ENCODE data around the gene SYT15.
"Not testable (repeated sequence)": the region's sequence is repeated elsewhere in the genome, so short reads cannot be mapped to it uniquely, and the experiment has no call there.

Gene SYT15

DNA sequence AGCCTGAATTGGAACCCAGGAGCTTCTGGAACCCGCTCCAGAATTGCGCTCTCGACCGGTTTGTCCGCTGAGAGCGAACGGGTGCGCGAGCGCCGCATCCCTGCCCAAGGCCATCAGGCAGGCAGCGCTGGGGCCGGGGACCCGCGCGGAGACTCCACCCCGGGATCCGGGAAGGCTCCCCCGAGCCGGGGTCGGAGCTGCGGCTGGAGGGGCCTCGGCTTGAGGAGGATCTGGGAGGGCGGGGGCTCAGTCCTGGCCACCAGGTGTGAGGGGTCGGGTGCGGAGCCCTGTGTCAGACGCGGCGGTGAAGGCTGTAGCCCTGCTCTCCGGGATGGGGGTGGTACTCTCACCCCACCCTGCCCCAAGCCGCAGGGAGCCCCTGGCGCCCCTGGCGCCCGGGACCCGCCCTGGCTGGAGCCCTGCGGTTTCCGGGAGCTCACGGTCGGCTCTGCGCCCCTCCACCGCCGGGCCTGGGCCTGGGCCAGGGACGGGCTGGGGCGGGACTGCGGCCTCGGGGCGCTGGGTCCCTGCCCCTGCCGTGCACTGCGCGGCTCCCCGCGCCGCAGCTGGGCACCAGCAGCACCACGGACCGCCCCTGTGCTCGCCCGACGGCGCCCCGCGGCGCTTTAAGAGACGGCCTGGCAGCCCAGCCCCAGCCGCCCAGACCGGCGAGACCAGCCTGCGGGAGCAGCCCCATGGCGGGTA lies at the start of gene SYT15:
Gene SYT15, plus strand, starts transcription at position 655 of the 705 bp plus-strand sequence. Its CDS starts 41 bp downstream, at position 696.
- DNase-seq: not testable (repeated sequence)

DNA sequence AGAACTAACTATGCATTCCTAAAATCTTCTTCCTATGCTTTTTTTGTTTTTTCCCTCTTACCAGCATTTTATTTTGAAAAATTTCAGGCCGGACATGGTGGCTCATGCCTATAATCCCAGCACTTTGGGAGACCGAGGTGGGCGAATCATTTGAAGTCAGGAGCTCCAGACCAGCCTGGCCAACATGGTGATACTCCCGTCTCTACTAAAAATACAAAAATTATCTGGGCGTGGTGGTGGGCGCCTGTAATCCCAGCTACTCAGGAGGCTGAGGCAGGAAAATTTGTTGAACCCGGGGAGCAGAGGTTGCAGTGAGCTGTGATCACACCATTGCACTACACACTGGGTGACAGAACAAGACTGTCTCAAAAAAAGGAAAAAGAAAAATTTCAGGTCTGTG lies 49.2 kb upstream of the SYT15 start:
- DNase-seq: not testable (repeated sequence)

DNA sequence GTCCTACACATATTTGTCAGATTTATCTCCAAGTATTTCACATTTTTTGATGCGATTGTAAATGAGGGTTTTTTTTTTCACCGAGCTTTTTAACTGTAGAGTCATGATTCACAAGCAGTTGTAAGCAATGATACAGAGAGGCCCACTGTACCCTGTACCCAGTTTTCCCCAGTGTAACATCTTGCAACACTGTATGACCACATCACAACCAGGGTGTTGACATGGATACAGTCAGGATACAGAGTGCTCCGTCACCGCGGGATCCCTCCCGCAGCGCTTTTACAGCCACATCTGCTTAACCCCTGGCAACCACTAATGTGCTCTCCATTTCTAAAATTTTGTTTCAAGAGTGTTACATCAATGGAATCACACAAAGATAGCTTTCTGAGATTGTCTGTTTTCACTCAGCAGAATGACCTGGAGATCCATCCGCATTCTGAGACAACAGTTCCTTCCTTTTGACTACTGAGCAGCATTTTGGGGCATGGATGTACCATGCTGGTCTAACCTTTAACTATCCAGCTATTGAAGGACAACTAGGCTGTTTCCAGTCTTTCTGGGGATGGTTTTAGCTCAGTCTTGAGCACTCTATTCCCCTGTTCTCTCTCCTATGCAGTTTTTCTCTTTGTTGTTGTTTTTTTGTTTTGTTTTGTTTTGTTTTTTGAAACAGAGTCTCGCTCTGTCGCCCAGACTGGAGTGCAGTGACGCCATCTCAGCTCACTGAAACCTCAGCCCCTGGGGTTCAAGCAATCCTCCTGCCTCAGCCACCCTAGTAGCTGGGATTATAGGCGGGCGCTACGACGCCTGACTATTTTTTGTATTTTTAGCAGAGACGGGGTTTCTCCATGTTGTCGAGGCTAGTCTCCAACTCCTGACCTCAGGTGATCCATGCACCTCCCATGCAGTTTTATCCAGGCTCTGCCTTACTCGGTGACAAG lies 48.4 kb upstream of the SYT15 start:
- no peak for DNase-seq

DNA sequence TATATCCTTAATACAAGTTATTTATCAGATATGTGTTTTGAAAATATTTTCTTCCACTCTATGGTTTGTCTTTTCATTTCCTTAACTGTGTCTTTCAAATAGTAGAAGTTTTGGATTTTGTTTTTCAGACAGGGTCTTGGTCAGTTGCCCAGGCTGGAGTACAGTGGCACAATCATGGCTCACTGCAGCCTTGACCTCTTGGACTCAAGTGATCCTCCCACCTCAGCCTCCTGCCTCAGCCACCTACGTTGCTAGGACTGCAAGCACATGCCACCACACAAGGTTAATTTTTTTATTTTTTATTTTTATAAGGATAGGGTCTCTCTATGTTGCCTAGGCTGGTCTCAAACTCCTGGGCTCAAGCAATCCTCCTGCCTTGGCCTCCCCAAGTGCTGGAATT lies 46.7 kb upstream of the SYT15 start:
- DNase-seq: not testable (repeated sequence)

DNA sequence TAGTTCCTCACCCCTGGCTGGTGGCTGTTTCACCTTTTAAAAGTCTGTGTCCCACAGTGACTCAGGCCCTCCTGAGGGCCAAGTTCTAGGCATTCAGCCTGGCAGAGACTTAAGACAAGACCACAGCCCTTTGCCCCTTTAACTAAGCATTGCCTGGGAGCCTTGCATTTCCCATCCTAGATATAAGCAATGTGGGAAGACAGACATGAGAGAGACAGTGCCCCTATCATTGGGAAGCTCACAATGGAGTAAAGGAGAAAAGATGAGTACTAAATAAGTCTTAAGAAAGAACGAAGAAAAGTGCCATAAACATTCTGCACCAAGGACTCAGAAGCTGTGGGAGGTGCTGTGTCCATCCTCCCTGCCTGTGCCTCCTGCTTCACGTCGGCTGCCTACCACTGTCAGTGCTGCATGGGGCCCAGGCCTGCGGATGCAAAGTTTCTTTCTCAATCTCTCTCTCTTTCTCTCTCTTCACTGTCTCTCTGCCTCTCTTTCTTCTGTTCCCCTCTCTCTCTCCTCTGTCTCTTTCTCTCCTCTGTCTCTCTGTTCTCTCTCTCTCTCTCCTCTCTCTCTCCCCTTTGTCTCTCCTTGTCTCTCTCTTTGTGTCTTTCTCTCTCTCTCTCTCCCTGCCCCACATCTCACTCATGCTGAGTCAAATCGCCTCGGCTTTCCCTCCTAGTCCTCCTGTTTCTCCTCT lies 44.0 kb upstream of the SYT15 start:
- no peak for DNase-seq

DNA sequence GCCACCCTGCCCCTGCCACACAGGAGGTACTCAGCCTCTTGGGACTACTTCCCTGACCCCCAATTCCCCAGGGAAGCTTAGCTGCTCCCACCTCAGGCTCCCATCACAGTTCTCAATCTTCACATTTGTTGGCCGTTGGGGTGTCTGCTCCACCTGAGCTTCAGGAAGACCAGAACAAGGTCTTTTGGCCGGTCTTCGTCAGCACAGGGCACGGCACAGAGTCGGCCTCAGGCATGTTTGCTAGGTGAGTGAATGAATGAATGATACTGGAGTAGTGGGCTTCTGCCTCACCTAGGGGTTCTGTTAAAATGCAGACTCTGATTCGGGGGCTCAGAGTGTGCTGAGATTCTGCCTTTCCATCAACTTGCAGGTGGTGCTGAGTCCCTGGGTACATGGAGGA lies 42.8 kb upstream of the SYT15 start:
- DNase-seq: no peak

DNA sequence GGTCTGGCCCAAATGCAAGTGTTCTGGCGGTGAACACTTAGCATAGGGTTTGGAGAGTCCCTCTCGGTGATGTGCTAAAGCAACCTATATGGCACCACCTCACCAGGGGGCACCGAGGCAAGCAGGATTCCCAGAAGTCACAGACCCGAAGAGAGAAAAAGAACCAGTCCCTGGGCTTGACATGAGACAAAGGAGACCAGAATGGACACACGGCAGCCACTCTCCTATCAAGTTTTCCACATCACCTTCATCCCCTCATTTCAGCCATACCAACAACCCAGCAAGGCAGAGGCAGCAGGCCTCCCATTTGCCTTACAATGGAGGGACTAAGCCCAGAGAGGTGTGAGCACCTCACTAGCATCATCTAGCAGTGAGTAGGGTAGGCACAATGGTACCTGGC lies 42.1 kb upstream of the SYT15 start:
- no peak for DNase-seq

DNA sequence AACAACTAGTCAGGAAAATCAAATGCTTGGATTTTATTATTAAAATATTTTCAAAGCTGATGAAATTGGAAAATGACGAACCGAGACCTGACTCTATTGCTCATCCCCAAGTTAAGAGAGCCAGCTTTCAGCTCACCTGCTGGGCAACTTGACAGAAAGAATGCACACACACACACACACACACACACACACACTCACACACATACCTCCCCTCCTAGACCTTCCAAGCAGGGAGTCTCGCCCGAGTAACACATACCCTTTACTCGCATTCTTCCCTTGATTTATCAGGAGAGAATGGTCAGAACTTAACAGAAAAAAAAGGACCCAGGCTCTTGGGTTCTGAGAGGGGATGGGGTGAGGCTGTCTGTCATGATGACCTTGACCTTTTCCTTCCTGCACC lies 41.6 kb upstream of the SYT15 start:
- DNase-seq: no peak

DNA sequence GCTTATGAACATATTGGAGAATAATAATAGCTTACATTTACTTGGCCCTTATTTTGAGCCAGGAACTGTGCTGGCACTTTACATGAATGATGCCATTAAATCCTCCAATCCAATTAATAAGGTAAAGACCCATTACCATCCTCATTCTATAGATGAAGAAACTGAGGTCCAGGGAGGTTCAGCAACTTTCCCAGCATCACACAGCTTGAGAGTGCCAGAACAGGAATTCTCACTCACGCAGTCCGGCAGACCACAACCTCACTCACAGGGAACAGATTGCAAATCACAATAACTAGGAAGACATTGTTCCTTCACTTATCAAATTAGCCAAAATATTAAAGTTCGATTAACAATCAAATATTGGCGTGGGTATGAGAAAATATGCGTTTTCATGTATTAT lies 40.8 kb upstream of the SYT15 start:
- DNase-seq: no peak

DNA sequence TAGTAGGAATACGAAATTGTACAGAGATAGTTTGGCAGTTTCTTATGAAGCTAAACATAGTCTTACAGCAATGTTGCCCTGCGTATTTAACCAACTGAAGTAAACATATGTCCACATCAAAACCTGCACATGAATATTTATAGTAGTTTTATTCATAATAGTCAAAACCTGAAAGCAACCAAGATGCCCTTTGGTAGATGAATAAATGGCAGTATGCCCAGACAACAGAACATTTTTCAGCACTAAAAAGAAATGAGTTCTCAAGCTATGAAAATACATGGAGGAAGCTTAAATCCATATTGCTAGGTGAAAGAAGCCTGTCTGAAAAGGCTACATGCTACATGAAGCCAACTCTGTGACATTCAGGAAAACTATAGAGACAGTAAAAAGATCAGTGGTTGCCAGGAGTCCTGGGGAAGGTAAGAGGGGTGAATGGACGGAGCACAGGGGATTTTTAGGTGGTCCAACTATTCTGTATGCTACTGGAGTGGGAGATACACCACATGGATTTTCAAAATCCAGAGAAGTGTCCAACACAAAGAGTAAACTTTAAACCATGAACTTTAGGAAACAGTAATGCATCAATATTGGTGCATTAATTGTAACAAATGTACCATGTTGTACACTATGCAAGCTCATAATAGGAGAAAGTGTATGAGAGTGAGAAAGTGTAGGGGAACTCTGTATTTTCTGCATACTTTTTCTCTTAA lies 40.1 kb upstream of the SYT15 start:
- no peak for DNase-seq

DNA sequence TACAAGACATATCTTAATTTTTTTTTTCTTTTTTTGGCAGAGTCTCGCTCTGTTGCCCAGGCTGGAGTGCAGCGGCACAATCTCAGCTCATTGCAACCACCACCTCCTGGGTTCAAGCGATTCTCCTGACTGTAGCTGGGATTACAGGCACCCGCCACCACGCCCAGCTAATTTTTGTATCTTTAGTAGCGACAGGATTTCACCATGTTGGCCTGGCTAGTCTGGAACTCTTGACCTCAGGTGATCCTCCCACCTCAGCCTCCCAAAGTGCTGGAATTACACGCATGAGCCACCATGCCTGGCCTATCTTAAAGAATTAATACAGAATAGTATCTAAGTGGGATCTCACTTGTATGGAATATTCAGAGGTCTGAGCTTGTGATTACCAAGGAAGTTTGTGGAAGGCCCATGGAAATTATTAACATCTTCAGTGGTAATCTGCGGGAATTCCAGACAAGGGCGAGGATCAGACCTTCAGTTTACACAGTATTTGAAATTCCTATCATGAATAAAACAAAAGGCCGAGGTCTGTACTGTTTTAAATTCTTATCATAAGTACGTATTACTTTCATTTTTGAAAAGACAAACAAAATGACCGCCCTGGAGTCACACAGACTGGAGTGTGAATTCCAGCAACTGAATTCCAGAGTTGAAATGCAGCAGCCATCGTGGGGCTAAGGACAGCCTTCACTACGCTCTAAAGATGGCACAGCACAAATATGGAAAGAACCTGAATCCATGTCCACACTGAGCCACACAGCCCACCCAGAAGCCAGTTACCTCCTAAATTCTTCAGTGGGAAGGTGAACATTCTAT lies 39.1 kb upstream of the SYT15 start:
- DNase-seq: no peak

DNA sequence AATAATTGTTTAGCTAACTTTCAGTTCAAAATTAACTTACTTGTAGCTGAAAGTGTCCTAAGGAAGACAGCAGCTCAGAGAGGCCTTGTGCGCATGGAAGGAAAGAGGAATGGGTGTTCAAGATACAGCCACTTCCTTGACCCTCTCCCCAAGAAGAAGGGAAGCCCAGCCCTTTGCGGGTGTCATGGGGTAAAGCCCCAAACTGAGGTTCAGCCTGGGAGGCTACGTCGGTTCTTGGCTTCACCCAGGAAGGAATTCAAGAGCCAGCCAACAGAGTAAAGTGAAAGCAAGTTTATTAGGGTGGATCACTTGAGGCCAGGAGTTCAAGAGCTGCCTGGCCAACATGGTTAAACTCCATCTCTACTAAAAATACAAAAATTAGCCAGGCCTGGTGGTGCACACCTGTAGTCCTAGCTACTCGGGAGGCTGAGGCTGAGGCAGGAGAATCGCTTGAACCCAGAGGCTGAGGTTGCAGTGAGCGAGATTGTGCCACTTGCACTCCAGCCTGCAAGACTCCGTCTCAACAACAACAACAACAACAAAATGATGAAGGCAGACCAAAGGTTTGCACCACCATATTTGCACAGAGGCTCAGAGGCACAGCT lies 38.4 kb upstream of the SYT15 start:
- no peak for DNase-seq

DNA sequence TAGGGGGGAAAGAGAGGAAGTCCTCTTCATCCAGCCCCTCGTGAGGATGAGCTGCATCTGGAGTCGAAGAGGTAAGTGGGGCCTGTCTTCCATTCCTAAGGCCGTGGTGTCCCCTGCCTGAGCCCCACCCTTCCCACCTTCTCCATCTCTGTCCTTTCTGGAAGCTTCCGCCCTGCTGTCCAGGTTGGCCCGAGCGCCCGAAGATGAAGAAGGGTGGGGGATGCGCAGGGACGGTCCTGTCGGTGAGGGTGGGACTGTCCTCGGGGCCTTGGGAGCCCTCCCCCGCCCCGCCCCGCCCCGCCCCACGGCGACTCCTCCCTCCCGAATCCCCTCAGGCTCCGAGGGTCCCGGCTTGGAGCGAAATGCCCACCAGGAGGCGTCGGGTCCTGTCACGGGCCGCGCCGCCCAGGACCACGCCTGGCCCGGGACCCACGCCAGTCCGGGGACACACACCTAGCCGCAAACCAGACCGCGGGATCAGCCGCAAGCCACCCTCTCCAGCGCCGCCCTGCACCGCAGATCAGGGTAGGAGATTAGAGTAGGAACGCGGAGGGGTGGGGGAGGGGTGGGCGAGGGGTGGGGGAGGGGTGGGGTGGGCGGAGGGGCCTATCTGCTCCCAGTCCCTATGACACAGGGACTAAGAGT lies 37.8 kb upstream of the SYT15 start:
- no peak for DNase-seq

DNA sequence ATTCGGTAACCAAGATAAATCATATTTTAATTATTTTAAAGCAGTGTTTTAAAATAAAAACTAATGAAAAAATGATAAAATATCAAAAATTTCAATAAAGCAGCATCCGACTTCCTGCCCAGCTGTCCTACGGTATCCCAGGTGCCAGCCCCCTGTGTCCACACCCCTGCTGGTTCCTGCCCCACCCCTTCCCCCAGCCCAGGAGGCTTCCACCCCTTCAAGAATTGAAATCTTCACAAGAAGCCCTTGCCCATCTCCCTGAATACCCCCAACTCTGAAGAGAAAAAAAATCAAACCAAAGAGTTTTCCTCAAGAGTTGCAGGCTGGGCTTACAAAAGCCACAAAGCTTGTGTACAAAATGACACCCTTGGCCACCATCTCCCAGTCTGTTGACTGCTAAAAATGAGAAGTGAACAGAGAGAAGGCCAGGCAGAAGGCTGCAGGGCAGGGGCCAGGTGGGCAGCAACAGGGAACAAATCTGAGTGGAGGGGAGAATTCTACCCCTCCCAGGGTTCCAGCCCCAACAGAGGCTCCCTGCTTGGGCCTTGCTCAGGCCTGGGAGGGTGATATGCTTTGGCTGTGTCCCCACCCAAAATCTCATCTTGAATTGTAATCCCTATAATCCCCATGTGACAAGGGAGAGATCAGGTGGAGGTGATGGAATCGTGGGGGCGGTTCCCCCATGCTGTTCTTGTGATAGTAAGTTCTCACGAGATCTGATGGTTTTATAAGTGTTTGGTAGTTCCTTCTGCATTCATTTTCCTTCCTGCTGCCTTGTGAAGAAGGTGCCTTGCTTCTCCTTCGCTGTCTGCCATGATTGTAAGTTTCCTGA lies 37.0 kb upstream of the SYT15 start:
- DNase-seq: no peak

DNA sequence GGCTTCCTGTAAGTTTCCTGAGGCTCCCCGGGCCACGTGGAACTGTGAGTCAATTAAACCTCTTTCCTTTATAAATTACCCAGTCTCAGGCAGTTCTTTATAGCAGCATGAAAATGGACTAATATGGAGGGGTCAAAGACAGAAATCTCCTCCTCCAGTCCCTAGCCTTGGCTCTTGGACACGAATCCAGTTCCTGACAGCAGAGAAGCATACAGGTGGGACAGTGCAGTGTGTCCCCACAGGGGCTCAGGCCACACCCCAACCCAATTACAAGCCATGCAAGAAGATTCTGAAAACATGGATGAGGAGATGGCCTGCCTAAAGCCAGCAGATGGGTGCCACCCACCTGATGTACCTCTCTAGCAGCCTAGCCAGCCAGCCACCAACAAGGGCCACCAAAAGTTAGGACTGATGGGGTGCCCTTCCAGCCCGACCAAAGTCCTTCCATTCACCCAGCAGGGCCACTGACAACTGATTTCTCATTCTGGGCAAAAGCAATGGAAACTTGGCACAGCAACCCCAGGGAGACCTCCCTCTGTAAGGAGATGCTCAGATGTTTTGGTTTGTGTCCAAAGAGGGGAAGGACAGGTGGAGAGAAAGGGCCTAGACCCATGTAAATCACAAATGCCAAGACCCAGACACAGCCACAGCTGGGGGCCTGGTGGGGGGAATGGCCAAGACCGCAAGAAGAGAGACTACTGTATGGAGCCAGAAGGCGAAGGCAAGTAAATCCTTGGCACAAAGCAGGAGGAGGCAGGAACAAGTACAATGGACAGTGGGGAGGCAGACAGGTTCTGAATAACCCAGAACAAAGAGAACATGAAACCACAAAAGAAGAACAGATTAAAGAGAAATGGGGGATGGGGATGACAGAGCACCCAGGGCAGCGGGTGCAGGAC lies 36.1 kb upstream of the SYT15 start:
- no peak for DNase-seq

DNA sequence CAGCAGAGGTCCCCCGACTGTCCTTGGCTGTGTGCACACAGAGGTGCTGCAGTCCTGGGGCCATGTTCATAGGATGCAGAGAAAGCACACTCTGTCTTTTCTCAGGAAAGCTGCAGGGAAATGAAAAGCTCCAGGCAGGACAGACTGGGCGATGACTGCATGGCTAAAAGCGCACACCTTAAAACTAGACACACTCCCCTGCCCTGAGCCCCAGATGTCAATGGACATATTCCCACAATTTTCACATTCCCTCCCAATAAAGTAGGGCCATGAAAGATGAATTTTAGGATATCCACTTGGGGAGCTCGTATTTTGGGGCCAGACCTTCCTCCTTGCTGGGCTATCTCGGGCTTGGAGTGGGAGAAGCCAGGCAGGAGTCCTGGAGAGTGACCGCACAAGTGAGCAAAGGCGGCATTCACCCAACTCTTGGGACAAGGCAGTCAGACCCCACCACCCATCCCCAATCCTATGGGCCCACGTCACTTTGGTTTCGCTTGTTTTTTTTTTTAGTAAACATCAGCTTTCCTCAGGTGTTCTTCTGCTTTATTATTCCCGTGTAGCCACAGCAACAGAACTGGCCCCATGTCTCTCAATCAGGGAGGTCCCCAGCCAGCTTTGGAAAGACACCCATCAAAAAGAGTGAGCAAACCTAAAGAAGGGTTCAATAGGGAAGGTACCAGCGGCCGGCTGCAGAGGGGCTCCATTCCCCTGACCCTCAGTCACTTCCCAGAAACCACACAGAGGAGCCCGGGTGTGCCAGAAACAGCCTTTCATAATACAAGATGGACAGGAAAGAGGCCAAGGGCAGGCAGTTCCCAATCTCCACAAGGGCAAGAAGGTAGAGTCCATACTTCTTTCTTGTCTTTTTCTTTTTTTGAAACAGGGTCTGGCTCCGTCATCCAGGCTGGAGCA lies 35.2 kb upstream of the SYT15 start:
- no peak for DNase-seq

DNA sequence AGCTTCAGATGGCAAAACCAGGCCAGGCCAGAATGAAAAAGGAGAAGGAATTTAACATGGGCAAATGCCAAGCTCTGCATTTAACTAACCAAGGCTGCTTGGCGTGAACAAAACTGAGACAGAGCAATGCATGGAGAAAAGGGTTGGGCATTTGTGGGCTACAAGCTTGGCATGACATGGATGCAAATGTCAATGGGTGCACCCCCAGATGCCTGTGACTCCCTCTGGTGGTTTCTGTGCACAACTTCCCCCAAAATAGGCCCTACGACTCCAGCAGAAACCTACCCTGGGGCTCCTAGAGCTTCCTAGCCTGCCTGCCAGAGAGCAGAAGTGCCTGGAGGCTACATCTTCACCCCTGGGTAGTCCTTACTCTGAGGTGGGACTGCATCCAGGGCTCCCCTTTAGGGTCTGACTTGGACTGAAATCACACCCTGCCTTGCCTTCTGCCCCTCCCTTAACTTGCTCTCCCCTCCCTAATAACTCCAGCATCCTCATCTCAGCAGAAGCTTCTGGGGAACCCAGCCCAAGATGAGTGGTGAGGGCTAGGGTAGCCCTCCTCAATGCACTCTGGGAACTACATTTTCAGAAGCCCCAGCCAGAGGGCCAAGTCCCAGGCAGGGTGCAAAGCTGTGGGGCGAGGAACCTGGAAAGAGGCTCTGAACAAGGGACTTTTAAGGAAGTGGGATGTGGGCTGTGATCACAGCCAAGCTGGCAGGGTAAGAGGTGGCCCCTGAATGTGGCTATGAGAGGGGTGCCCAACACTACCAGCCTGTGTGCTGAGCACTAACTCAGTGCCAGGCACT lies 33.7 kb upstream of the SYT15 start:
- no peak for DNase-seq

Data from NCI-H510A (cell line).